ENCODE data around the gene PEAK1. TPM values are rescaled to one million over a fixed set of nuclear protein-coding genes. Genes with fewer than 3 reads are reported as not detected.

Gene PEAK1
- total RNA-seq, 1 donor from 2014 or later = 27.7 TPM

GRCh38 chr15:77057685-77058084 is 362.2 kb downstream of the PEAK1 start:
- TF ChIP-seq, protein P1, sequence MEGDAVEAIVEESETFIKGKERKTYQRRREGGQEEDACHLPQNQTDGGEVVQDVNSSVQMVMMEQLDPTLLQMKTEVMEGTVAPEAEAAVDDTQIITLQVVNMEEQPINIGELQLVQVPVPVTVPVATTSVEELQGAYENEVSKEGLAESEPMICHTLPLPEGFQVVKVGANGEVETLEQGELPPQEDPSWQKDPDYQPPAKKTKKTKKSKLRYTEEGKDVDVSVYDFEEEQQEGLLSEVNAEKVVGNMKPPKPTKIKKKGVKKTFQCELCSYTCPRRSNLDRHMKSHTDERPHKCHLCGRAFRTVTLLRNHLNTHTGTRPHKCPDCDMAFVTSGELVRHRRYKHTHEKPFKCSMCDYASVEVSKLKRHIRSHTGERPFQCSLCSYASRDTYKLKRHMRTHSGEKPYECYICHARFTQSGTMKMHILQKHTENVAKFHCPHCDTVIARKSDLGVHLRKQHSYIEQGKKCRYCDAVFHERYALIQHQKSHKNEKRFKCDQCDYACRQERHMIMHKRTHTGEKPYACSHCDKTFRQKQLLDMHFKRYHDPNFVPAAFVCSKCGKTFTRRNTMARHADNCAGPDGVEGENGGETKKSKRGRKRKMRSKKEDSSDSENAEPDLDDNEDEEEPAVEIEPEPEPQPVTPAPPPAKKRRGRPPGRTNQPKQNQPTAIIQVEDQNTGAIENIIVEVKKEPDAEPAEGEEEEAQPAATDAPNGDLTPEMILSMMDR (IDR thresholded peaks at IDR 0.05) = no peak
- TF ChIP-seq POLR2AphosphoS5 (IDR thresholded peaks at IDR 0.05; ENCODE audit: insufficient read depth in 1 of 2, low read depth in 1 of 2) = no peak
- TF ChIP-seq POLR2A (IDR thresholded peaks at IDR 0.05) = no peak
- Histone ChIP-seq H3K27me3 (no peaks in the 10 kb centered on the region), H3K4me1 (peaks cover 39% of the 10 kb centered on the region), H3K4me3 (no peak overlapping the region), H3K36me3 (no peaks in the 10 kb centered on the region), H3K27ac (no peak overlapping the region), H3K9me3 (no peaks in the 10 kb centered on the region)
- no peak for DNase-seq (ENCODE audit: extremely low spot score in 2 of 2)
- intact Hi-C loops (cut with DNase I) = no loop called here

- Histone ChIP-seq H3K27ac (no peak overlapping the region), H3K4me3 (no peak overlapping the region), H3K36me3 (peaks cover 0 to 2% of the 10 kb centered on the region in 2 donors), H3K9me3 (no peaks in the 10 kb centered on the region), H3K4me1 (peaks cover 39% of the 10 kb centered on the region), H3K27me3 (no peaks in the 10 kb centered on the region)
- DNase-seq (ENCODE audit: extremely low spot score in 2 of 2) = no peak
- TF ChIP-seq, protein P1 (IDR thresholded peaks at IDR 0.05) = no peak
- TF ChIP-seq POLR2A (IDR thresholded peaks at IDR 0.05) (no peak), POLR2AphosphoS5 (IDR thresholded peaks at IDR 0.05; ENCODE audit: insufficient read depth in 1 of 2, low read depth in 1 of 2) (no peak)
- intact Hi-C loops (cut with DNase I) = no loop called here
These were observed 362.8 kb downstream of the PEAK1 start for GRCh38 chr15:77057072-77057471.

DNA sequence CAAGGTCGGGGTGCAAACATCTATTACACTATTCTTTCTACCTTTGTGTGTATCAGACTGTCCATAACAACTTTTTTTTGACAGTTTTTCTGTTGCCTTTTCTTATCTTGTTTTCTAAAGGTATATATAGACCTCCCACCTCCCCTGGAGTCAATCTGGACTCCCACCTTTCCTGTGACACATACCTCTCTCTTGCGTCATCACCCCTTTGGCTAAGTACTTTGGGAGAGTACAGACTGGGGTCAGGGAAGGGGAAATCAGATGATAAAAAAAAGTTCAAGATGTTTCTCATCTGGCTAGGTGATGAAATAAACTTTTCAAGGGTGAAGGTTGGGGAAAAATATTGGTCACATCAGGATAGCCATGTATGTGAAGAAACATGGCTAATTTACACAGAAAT is 366.2 kb downstream of the PEAK1 start:
- intact Hi-C loops (cut with DNase I) = no loop called here
- Histone ChIP-seq H3K27me3 (no peaks in the 10 kb centered on the region), H3K4me1 (peaks cover 9% of the 10 kb centered on the region), H3K36me3 (peaks cover 0 to 9% of the 10 kb centered on the region in 2 donors), H3K9me3 (no peaks in the 10 kb centered on the region), H3K4me3 (no peak overlapping the region), H3K27ac (no peak overlapping the region)
- TF ChIP-seq POLR2AphosphoS5 (IDR thresholded peaks at IDR 0.05; ENCODE audit: insufficient read depth in 1 of 2, low read depth in 1 of 2) (no peak), POLR2A (IDR thresholded peaks at IDR 0.05) (no peak)
- TF ChIP-seq, protein P1 (IDR thresholded peaks at IDR 0.05) = no peak
- DNase-seq (ENCODE audit: extremely low spot score in 2 of 2) = no peak

- Histone ChIP-seq H3K4me3 (no peak overlapping the region), H3K27me3 (no peaks in the 10 kb centered on the region), H3K27ac (no peak overlapping the region), H3K36me3 (peaks cover 0 to 9% of the 10 kb centered on the region in 2 donors), H3K4me1 (peaks cover 2% of the 10 kb centered on the region), H3K9me3 (no peaks in the 10 kb centered on the region)
- no peak for DNase-seq (ENCODE audit: extremely low spot score in 2 of 2)
- TF ChIP-seq, protein P1 (IDR thresholded peaks at IDR 0.05) = no peak
- no peak for TF ChIP-seq POLR2A (IDR thresholded peaks at IDR 0.05)
- intact Hi-C loops (cut with DNase I) = no loop called here
These were observed 367.3 kb downstream of the PEAK1 start for GRCh38 chr15:77052556-77052955.

Other genes with a start within 250 kb of the PEAK1 start
- gene HMG20A, start 784 bp upstream of the PEAK1 start, total RNA-seq = 49.4 TPM
- 4.7 TPM for gene LINGO1, start 212.8 kb upstream of the PEAK1 start, total RNA-seq

All from vagina (tissue), 2 donors.